SH-SY5Y (cell line): ENCODE measurements around the gene RTL9.

Experiments used
- GATA2 ChIP-seq: IDR thresholded peaks from 2 replicates; pipeline ENCODE4 v1.6.1; 2011; ENCODE audit warnings: mild to moderate bottlenecking, low read depth, low read length
- GATA3 ChIP-seq: IDR thresholded peaks from 2 replicates; pipeline ENCODE4 v1.6.1; 2011; ENCODE audit warnings: low read depth, mild to moderate bottlenecking, low read length, moderate library complexity

GRCh38 chrX:110359273-110359672, 625 bp downstream of the RTL9 start:
- TF ChIP-seq GATA3 (no peak), GATA2 (no peak)
